ENCODE data around the gene HERC5.
"Not testable (repeated sequence)": the region's sequence is repeated elsewhere in the genome, so short reads cannot be mapped to it uniquely, and the experiment has no call there.

Gene HERC5

GRCh38 chr4:88442689-88443191 is 14.2 kb upstream of the HERC5 start:
- CTCF ChIA-PET = no interaction called here
- DNase-seq (ENCODE audit: extremely low spot score) = no peak
- TF ChIP-seq SUZ12 (IDR thresholded peaks at IDR 0.05) (no peak), FOXK2 (IDR thresholded peaks at IDR 0.05) (no peak), SP1 (IDR thresholded peaks at IDR 0.05) (no peak), BHLHE40 (IDR thresholded peaks at IDR 0.05; ENCODE audit: borderline replicate concordance) (no peak), FOXA1 (IDR thresholded peaks at IDR 0.05) (no peak), NFRKB (IDR thresholded peaks at IDR 0.05) (no peak), HDGF (IDR thresholded peaks at IDR 0.05; ENCODE audit: borderline replicate concordance) (no peak), ELF4 (IDR thresholded peaks at IDR 0.05) (no peak), L3MBTL2 (conservative IDR thresholded peaks at IDR 0.05) (no peak), CTBP1 (IDR thresholded peaks at IDR 0.05; ENCODE audit: borderline replicate concordance) (no peak), FOXM1 (IDR thresholded peaks at IDR 0.05; ENCODE audit: borderline replicate concordance) (no peak), TARDBP (IDR thresholded peaks at IDR 0.05) (no peak), ARNT (IDR thresholded peaks at IDR 0.05) (no peak), ZNF384 (IDR thresholded peaks at IDR 0.05) (no peak)
- TF ChIP-seq, protein P1, sequence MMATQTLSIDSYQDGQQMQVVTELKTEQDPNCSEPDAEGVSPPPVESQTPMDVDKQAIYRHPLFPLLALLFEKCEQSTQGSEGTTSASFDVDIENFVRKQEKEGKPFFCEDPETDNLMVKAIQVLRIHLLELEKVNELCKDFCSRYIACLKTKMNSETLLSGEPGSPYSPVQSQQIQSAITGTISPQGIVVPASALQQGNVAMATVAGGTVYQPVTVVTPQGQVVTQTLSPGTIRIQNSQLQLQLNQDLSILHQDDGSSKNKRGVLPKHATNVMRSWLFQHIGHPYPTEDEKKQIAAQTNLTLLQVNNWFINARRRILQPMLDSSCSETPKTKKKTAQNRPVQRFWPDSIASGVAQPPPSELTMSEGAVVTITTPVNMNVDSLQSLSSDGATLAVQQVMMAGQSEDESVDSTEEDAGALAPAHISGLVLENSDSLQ (IDR thresholded peaks at IDR 0.05) = no peak
- POLR2A ChIA-PET = no interaction called here

- POLR2A ChIA-PET = no interaction called here
- CTCF ChIA-PET = no interaction called here
- TF ChIP-seq TARDBP (IDR thresholded peaks at IDR 0.05) = no peak
- TF ChIP-seq NFRKB (IDR thresholded peaks at IDR 0.05) = no peak
- TF ChIP-seq FOXM1 (IDR thresholded peaks at IDR 0.05; ENCODE audit: borderline replicate concordance) = no peak
- TF ChIP-seq, protein P1 (IDR thresholded peaks at IDR 0.05) = no peak
- no peak for TF ChIP-seq L3MBTL2 (conservative IDR thresholded peaks at IDR 0.05)
- no peak for TF ChIP-seq ELF4 (IDR thresholded peaks at IDR 0.05)
- TF ChIP-seq FOXA1 (IDR thresholded peaks at IDR 0.05) = no peak
- TF ChIP-seq FOXK2 (IDR thresholded peaks at IDR 0.05) = no peak
- no peak for DNase-seq (ENCODE audit: extremely low spot score)
Measured at GRCh38 chr4:88443486-88443885, 13.4 kb upstream of the HERC5 start.

DNA sequence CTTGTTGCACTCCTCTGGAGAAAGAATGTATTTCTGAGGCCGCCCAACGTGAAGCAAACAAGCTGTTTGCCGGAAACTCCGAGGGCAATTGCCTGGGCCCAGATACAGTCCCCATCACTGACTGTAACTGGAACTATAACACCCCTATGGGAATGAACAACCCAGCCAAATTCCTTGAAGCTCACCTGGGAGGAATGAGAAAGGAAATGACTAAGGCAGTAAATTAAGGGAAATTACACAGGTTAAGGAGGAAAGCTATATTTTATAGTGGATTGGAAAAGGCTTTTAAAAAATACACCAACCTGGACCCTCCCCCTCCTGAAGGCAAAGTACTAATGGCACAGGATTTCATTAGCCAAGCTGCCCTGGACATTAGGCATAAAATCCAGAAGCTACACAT is 11.7 kb upstream of the HERC5 start:
- CTCF ChIA-PET = no interaction called here
- DNase-seq (ENCODE audit: extremely low spot score) = no peak
- no peak for TF ChIP-seq SP1 (IDR thresholded peaks at IDR 0.05)
- no peak for TF ChIP-seq BHLHE40 (IDR thresholded peaks at IDR 0.05; ENCODE audit: borderline replicate concordance)
- POLR2A ChIA-PET = no interaction called here

GRCh38 chr4:88446124-88446523 is 10.8 kb upstream of the HERC5 start:
- TF ChIP-seq LEF1 (IDR thresholded peaks at IDR 0.05; ENCODE audit: borderline replicate concordance) (no peak), FOXK2 (IDR thresholded peaks at IDR 0.05) (no peak), FOXM1 (IDR thresholded peaks at IDR 0.05; ENCODE audit: borderline replicate concordance) (no peak), SP1 (IDR thresholded peaks at IDR 0.05) (no peak), ELF4 (IDR thresholded peaks at IDR 0.05) (no peak), BHLHE40 (IDR thresholded peaks at IDR 0.05; ENCODE audit: borderline replicate concordance) (no peak), ZNF384 (IDR thresholded peaks at IDR 0.05) (no peak)
- TF ChIP-seq, protein P1 (IDR thresholded peaks at IDR 0.05) = no peak
- ChIA-PET POLR2A (no interaction called here), CTCF (no interaction called here)
- no peak for DNase-seq (ENCODE audit: extremely low spot score)

DNA sequence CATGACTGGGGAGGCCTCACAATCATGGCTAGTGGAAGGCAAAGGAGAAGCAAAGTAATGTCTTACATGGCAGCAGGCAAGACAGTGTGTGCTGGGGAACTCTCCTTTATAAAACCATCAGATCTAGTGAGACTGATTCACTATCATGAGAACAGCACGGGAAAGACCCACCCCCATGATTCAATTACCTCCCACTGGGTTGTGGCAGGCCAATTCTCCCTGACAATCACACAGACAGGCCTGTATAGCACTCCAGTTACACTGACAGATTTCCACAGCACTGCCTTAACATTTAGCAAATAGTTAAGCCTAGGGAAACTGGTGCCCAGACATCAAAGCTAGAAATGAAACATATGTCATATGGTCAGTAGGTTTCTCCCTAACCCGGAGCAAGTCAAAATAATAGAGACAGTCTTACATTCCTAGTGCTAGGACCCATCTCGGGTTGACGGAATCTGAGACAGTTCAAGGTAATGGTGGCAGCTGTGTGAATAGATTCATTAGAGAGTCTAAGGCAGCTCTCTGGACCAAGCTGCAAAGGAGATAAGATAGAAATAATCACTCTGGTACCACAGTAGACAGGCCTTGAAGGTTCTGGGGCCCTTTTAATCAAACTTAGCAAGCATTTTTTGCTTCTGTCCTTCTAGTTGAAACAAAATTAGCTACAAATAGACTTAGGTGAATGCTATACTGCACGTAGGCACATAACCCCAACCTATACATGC is 9.4 kb upstream of the HERC5 start:
- DNase-seq (ENCODE audit: extremely low spot score) = no peak
- POLR2A ChIA-PET = no interaction called here
- CTCF ChIA-PET = no interaction called here
- TF ChIP-seq HDGF (IDR thresholded peaks at IDR 0.05; ENCODE audit: borderline replicate concordance) = no peak
- no peak for TF ChIP-seq LEF1 (IDR thresholded peaks at IDR 0.05; ENCODE audit: borderline replicate concordance)
- TF ChIP-seq, protein P1 (IDR thresholded peaks at IDR 0.05) = no peak
- TF ChIP-seq ZNF384 (IDR thresholded peaks at IDR 0.05) = no peak
- no peak for TF ChIP-seq SUZ12 (IDR thresholded peaks at IDR 0.05)
- TF ChIP-seq FOXM1 (IDR thresholded peaks at IDR 0.05; ENCODE audit: borderline replicate concordance) = no peak

DNA sequence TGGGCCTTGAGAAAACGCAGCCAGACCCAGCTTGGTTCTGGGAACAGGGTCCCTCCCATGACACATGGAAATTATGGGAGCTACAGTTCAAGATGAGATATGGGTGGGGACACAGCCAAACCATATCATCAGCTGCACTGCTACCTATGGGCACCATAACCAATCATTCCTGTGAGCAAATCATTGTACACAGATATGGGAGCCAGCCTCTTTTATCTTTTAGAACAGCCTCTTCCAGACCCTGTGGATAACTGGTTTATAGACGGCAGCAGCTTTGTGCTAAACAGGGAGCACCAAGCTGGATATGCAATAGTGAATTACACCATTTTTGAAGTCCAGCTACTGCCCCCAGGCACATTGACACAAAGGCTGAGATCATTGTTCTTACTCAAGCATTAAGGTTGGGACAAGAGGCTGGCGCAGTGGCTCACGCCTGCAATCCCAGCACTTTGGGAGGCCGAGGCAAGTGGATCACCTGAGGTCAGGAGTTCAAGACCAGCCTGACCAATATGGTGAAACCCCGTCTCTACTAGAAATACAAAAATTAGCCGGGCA is 8.6 kb upstream of the HERC5 start:
- POLR2A ChIA-PET, CTCF ChIA-PET: not testable (repeated sequence)

More for the DNA sequence above, 8.6 kb upstream of the HERC5 start:
- not testable (repeated sequence) for DNase-seq (ENCODE audit: extremely low spot score)

All from HEK293T (cell line).